SW 1271 (cell line): ENCODE data around the gene TWIST2.

Source experiments
- DNase-seq, 2 experiments: peaks; one replicate each; lab custom pipeline; 2025; lab: John Stamatoyannopoulos, UW

TWIST2 gene

GRCh38 chr2:238891457-238892203 is 43.7 kb downstream of the TWIST2 start:
- no peak for DNase-seq

- DNase-seq: no peak
Observed at GRCh38 chr2:238892204-238892500, 44.3 kb downstream of the TWIST2 start.

GRCh38 chr2:238892796-238893195 is 44.9 kb downstream of the TWIST2 start:
- DNase-seq: no peak

GRCh38 chr2:238893349-238894000 is 45.6 kb downstream of the TWIST2 start:
- no peak for DNase-seq

GRCh38 chr2:238894226-238894949 is 46.5 kb downstream of the TWIST2 start:
- no peak for DNase-seq

GRCh38 chr2:238894950-238895298 is 47.0 kb downstream of the TWIST2 start:
- DNase-seq: no peak

GRCh38 chr2:238895361-238895882 is 47.5 kb downstream of the TWIST2 start:
- no peak for DNase-seq

DNA sequence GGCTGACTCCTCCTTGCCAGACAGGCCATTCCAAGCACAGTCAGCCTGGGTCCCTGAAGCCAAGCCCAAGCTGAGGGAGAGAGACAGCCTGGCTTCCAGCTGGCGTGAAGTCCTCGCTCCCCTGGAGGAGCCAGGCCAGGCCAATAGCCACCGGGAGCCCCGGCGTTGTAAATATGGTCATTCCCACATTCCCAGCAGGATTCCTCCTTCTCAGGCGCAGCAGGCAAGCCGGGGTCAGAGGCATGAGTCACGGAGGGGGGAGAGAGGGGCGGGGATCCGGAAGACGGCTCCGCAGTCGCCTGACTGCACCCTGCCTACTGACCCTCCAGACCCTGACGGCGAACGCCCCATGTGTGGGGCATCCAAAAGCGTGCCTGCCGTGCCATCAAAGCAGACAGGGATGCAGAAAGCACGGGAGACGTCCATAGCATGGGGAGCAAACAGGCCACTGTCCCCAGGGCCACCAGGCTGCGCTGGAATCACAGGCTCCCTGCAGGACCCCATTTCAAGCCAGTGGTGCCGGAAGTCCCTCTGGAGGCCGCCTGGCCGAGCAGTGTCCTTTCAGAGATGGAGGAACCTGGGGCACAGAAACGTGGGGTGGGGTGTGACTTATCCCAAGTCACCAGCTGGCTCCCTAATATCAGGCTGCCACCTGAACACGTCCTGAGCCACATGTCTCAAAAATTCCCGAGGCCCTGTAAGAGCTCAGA is 48.2 kb downstream of the TWIST2 start:
- no peak for DNase-seq

DNA sequence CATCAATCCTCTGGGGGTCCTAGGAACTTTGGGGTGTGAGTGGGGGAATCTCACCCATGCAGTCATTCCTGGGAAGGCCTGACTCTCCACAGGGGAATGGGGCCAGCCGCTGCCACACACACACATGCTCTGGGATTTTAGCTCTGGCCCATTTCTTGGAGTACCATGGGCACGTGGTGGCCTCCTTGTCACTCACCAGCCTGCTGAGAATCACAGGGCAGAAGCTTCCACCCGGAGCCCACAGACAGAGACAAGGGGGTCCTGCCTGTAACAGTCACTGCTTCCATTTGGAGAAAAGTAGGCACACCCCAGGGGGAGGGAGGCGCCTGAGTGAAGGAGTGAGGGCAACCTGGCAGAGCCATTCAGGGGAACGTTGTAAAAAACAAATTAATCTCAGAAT is 48.8 kb downstream of the TWIST2 start:
- no peak for DNase-seq

DNA sequence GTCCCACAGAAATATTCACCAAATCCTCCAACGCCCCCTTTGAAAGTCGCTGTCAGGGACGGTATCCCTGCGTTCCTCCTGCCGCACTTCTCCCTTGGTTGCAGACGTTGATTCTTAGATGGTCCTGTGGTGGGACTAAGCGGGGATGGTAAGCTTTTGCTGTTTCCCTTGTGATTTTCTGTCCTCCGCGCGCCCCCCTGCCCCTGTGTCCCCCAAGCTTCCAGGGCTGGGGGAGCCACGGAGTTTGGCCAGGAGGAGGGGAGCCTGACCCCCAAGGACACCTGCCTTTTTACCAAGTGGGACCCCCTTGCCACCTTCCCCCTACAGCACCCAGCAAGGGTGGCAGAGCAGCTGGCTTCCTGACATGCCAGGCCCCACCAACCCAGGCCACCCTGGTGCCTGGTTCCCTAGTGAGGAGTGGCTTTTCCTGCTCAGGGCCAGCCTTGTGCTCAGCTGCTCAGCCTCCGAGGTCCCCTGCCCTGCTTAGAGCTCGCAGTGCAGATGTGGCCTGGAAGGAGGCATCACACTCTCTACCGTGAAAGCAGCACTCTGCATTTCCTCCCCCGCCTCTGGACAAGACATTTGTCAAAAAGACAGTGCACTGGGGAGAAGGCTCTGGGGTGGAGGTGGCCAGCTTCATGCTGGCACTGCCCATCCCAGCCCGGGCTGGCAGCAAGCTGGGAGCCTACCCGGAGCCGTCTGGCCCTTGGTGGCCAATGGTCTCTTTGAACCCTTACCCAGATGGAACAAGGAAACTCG is 49.4 kb downstream of the TWIST2 start:
- DNase-seq: no peak

- DNase-seq: no peak
Observed at GRCh38 chr2:238897911-238898311, 50.0 kb downstream of the TWIST2 start.

DNA sequence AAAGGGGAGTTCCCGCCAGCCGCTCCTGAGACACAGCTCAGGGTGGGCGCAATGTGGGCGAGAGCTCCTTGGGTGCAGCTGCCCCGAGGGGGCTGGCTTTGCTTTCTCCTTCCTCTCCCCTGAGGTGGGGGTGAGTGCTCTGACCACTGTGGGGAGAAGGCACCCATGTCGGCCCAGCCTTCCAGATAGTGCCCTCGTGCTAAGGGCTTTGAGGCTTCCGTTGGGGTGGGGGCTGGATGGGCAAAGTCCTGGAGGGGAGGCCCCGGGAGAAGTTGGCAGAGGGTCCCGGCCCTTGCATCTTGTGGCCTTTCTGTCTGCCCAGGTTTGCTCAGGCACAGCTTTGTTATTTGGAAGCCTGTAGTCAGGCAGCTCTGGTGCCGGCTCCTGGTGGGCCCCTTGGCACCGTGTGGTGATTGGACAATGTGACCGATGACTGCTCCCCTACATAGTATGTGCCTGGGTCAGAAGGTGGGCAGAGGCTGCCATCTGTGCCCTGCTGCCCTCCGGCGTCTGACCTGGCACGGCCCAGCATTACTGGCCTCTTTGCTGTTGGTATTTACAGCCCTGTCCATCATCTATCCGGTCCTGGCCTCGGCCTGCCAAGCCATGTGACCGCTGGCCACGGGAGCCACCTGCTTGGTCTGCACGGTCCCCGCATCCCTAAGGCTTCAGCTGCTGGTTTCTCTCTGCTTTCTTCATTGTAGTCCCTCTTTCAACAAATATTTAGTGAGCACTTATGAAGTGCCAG is 50.8 kb downstream of the TWIST2 start:
- no peak for DNase-seq

DNA sequence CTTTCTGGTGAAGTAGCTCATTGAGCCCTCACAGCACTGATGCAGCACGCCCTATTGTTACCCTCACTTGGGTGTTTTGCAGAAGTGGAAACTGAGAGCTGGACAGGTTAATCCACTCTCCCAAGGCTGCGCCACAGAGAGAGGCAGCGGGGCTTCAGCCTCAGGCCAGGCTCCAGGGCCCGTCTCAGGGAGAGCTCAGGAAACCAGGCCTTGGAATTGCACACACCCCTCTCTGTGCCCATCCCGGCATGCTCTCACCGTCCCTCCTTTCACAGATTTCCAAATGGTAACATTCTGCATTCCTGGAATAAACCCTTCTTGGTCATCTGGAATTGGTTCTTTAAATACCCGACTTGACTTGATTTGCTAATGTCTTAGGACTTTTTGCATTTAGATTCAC is 51.5 kb downstream of the TWIST2 start:
- no peak for DNase-seq

DNA sequence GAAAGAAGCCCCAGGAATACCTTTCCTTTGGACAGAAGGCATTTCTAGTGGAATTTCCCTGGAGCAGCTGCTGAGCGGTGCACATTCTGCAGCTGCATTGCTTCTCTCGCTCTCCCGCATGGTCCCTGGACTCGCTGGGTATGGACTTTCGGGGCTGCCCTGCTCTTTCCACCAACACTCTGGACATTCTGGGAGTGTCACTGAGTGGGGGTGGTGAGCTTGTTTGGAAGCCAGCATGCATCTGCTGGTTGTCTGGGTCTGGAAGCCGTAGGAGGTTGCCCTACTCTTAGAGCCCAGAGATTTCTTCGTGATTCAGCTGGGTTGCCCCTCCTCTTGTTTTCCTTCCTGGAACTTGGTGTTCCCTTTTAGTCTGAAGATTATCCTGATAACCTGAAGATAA is 52.6 kb downstream of the TWIST2 start:
- no peak for DNase-seq

GRCh38 chr2:238901461-238902057 is 53.7 kb downstream of the TWIST2 start:
- no peak for DNase-seq

- no peak for DNase-seq
Observed at GRCh38 chr2:238902285-238902684, 54.4 kb downstream of the TWIST2 start.

DNA sequence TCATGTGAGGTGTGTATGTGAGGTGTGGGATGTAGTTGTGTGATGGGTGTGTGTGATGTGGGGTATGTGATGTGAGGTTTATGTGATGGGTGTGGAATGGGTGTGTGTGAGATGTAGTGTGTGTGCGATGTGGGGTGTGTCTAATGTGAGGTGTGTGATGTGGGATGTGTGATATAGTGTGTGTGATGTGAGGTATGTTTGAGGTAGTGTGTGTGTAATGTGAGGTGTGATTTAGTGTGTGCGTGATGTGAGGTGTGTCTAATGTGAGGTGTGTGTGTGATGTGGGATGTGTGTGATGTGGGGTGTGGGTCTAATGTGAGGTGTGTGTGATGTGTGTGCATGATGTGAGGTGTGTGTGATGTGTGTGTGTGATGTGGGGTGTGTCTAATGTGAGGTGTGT is 55.3 kb downstream of the TWIST2 start:
- no peak for DNase-seq

DNA sequence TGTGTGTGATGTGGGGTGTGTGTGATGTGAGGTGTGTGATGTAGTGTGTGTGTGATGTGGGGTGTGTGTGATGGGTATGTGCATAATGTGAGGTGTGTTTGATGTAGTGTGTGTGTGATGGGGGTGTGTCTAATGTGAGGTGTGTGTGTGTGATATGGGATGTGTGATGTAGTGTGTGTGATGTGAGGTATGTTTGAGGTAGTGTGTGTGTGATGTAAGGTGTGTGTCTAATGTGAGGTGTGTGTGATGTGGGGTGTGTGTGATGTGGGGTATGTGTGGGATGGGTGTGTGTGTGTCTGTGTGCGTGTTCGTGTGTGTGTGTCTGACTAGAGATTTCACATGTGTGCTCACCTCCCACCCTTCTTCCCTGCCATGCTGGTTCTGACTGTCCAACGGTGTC is 56.3 kb downstream of the TWIST2 start:
- DNase-seq: no peak

DNA sequence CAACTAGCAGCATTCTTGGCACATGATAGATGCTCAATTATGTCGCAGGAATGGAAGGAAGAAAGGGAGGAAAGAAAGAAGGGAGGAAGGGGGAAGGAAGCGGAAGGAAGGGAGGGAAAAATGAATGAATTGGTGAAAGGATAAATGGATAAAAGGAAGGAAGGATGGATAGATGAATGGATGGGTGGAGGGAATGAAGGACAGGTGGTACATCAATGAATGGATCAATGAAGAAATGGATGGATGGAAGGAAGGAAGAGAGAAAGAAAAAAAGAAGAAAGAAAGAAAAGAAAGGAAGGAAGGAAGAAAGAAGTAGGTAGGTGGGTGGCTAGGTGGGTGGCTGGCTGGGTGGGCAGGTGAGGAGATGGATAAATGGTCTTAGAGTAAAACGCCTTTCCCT is 56.8 kb downstream of the TWIST2 start:
- DNase-seq: no peak

- DNase-seq: no peak
Observed at GRCh38 chr2:238905224-238905623, 57.3 kb downstream of the TWIST2 start.

GRCh38 chr2:238905644-238906043 is 57.8 kb downstream of the TWIST2 start:
- DNase-seq: no peak
